GM12801 (cell line): Measurements from ENCODE around the gene GRAMD1B.

Experiments
- TF ChIP-seq, protein P1 (sequence below): IDR thresholded peaks from one replicate; pipeline ENCODE4 v1.5.1; 2011; ENCODE audit warnings: control low read depth; ENCODE audit not compliant: insufficient read length; ENCODE audit errors: extremely low read depth

GRAMD1B gene

GRCh38 chr11:123450623-123451022 is 20.6 kb downstream of the GRAMD1B start:
- TF ChIP-seq, protein P1, sequence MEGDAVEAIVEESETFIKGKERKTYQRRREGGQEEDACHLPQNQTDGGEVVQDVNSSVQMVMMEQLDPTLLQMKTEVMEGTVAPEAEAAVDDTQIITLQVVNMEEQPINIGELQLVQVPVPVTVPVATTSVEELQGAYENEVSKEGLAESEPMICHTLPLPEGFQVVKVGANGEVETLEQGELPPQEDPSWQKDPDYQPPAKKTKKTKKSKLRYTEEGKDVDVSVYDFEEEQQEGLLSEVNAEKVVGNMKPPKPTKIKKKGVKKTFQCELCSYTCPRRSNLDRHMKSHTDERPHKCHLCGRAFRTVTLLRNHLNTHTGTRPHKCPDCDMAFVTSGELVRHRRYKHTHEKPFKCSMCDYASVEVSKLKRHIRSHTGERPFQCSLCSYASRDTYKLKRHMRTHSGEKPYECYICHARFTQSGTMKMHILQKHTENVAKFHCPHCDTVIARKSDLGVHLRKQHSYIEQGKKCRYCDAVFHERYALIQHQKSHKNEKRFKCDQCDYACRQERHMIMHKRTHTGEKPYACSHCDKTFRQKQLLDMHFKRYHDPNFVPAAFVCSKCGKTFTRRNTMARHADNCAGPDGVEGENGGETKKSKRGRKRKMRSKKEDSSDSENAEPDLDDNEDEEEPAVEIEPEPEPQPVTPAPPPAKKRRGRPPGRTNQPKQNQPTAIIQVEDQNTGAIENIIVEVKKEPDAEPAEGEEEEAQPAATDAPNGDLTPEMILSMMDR = no peak

GRCh38 chr11:123451183-123451781 is 21.2 kb downstream of the GRAMD1B start:
- TF ChIP-seq, protein P1 = no peak

DNA sequence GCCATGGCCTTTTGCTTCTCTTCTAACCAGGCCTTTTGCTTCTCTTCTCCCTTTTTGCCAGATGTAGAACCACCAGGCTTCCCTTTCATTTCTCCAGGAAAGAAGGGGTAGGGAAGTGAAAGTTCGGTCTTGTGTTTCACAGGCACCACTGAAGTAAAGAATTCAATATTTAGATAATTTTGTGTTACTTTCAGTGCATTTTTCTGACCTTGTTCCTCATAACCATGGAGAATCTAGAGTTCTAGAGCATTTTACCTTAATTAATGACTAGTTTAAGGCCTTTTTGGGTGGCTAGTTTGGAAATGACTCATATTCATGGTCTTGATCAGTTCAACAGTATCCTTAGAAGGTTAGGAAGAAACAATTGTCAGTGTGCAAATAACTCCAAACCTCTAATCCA is 22.7 kb downstream of the GRAMD1B start:
- TF ChIP-seq, protein P1 = no peak

DNA sequence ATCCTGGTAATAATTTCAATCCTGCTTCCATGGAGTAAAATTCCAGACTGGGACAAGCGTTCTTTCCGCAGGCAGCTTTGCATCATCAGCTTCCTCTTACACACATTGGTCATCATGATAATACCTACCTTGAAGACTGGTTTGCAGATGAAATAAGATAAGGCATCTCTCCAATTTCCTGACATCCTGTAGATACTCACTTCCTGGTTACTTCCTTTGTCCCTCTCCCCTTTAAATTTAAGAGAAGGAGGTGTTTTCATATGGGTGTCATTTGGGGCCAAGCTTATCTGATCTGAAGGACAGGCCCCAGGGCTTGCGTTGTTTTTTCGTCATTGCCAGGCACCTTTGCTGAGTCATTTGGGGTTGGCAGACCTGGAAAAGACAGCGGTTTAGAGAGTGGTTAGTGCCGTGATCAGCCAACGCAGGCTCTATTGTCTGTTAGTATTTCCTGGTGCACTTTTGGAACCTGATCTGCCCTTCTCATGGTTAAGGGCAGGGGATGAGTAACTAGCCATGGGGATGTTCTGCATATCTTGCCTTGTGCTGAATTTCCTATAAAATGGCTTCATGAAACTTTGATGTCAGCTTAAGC is 24.1 kb downstream of the GRAMD1B start:
- TF ChIP-seq, protein P1 = no peak

DNA sequence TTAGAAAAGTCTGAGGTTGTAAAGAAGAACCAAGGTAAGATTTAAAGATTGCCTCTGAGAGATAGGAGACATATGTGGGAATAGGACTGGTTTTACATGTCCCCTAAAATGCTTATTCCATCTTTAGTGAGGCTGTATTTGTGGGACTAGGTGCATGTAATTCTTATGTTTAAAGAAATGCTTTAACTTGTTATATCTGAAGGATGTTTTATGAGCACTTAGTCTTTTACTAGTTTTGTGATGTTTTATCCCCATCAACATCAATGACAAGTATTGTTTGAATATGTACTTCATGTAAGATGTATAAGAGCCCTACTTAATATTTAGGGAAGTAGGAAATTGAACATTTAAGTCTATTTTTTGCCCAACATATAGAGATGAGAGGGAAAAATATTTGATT is 24.7 kb downstream of the GRAMD1B start:
- TF ChIP-seq, protein P1 = no peak

DNA sequence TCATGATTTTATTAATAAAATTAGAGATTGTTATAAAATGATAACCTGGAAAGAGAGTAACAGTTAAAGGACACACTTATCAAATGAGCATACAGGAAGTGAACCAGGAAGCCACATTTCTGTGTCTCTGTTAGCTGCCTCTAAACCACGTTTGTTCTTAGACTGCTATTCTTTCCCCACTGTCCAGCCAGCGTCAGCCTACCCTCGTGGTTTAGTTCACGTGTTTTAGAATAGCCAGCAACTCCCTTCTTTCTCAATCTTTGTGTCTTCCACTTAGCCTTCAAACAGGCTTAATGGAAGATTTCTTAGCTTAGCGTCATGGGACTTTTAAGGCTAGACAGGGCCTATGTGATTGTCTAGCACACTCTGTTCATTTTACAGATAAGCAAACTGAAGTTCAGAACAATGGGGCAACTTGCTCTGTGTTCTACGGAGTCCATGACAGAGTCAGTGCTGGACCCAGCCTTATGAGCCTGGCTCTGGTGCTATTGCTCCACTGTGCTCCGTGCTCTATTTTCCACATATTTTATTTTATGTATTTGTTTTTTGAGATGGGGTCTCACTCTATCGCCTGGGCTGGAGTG is 27.2 kb downstream of the GRAMD1B start:
- TF ChIP-seq, protein P1 = no peak

DNA sequence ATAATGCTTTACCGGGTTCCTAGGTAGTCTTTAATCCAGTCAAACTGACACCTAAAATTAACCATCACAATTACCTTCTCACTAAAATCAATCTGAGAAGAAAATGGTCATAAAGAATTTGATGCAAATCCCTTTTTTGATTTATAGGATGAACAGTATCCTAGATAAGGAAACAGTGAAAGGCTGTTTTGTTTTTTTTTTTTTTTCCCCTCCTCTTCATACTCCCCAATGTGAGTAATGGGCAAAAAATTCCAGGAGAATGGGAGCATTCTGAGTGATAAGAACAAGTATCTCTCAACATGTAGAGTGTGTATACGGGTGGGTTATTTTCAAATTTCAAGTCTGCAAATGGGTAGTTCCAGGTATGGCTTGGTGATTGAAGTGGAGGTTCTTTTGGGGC is 28.4 kb downstream of the GRAMD1B start:
- TF ChIP-seq, protein P1 = no peak
